Neural progenitor cell (in vitro differentiated cells): ENCODE measurements around the gene NFE2L1. TPM values are rescaled to one million over a fixed set of nuclear protein-coding genes. Genes with fewer than 3 reads are reported as not detected.

Source experiments
- DNase-seq: peaks from one replicate; pipeline ENCODE4 v3.0.0-alpha.2; 2016; ENCODE audit warnings: low spot score
- H2AFZ ChIP-seq: fragments of 200-600 bp; sonication (generic); replicated peaks from 2 replicates; pipeline ENCODE4 v1.6.1; 2016; ENCODE audit warnings: antibody characterized with exemption
- H3F3A ChIP-seq: fragments of 200-600 bp; sonication (generic); 2 replicates; pipeline ENCODE4 v1.6.1; 2016; ENCODE audit warnings: antibody characterized with exemption, low read depth
- H3K27ac ChIP-seq: fragments of 200-600 bp; sonication (generic); 2 replicates; pipeline ENCODE4 v1.5.1; 2016; ENCODE audit warnings: mild to moderate bottlenecking
- H3K27me3 ChIP-seq: fragments of 200-600 bp; sonication (generic); 2 replicates; pipeline ENCODE4 v1.6.1; 2016; ENCODE audit warnings: mild to moderate bottlenecking, moderate library complexity
- H3K36me3 ChIP-seq: fragments of 200-600 bp; sonication (generic); 2 replicates; pipeline ENCODE4 v1.5.1; 2016
- H3K4me1 ChIP-seq: fragments of 200-600 bp; sonication (generic); 2 replicates; pipeline ENCODE4 v1.6.1; 2016; ENCODE audit warnings: mixed run types
- H3K4me2 ChIP-seq: fragments of 200-600 bp; sonication (generic); 2 replicates; pipeline ENCODE4 v1.6.1; 2016
- H3K4me3 ChIP-seq: fragments of 200-600 bp; sonication (generic); 2 replicates; pipeline ENCODE4 v1.5.1; 2016
- H3K79me2 ChIP-seq: fragments of 200-600 bp; sonication (generic); 2 replicates; pipeline ENCODE4 v1.6.1; 2016; ENCODE audit warnings: low read depth
- H3K9ac ChIP-seq: fragments of 200-600 bp; sonication (generic); 2 replicates; pipeline ENCODE4 v1.6.1; 2016
- H3K9me3 ChIP-seq: fragments of 200-600 bp; sonication (generic); 2 replicates; pipeline ENCODE4 v1.5.1; 2016; ENCODE audit warnings: low read depth
- H4K20me1 ChIP-seq: fragments of 200-600 bp; sonication (generic); 2 replicates; pipeline ENCODE4 v1.6.1; 2016; ENCODE audit warnings: low read depth
- H3K27ac Mint-ChIP-seq: 3 replicates; pipeline ENCODE4 v1.8.0; 2021; ENCODE audit warnings: mixed read lengths
- H3K27me3 Mint-ChIP-seq: 2 replicates; pipeline ENCODE4 v1.8.0; 2022; ENCODE audit warnings: low read depth, mild to moderate bottlenecking, inconsistent platforms, moderate library complexity, mixed read lengths; ENCODE audit not compliant: insufficient read depth
- H3K36me3 Mint-ChIP-seq: 3 replicates; pipeline ENCODE4 v1.8.0; 2021; ENCODE audit warnings: mixed read lengths
- H3K4me1 Mint-ChIP-seq: 3 replicates; pipeline ENCODE4 v1.8.0; 2021; ENCODE audit warnings: mixed read lengths
- H3K4me3 Mint-ChIP-seq: 3 replicates; pipeline ENCODE4 v1.8.0; 2021; ENCODE audit warnings: mild to moderate bottlenecking, moderate library complexity, mixed read lengths
- H3K9me3 Mint-ChIP-seq: 3 replicates; pipeline ENCODE4 v1.8.0; 2020; ENCODE audit warnings: mixed read lengths
- EZH2 ChIP-seq: fragments of 200-600 bp; sonication (generic); IDR thresholded peaks from 2 replicates; pipeline ENCODE4 v1.6.1; 2017; ENCODE audit warnings: antibody characterized with exemption, mild to moderate bottlenecking, moderate library complexity
- EZH2phosphoT487 ChIP-seq: fragments of 200-600 bp; sonication (generic); IDR thresholded peaks from 2 replicates; pipeline ENCODE4 v1.6.1; 2017; ENCODE audit warnings: antibody characterized with exemption
- total RNA-seq: library from RNA; depleted of rRNA; stranded (reverse); fragments of >200 nt; gene quantifications from 2 replicates; pipeline ENCODE4 v1.2.3, GENCODE V29; 2015; ENCODE audit warnings: low replicate concordance
- TF ChIP-seq, protein P1 (sequence below): fragments of 200-600 bp; sonication (generic); IDR thresholded peaks from 2 replicates; pipeline ENCODE4 v1.5.1; 2017; ENCODE audit warnings: antibody characterized with exemption, mild to moderate bottlenecking

Gene NFE2L1
- total RNA-seq, 1 donor from 2014 or later = 104 TPM

DNA sequence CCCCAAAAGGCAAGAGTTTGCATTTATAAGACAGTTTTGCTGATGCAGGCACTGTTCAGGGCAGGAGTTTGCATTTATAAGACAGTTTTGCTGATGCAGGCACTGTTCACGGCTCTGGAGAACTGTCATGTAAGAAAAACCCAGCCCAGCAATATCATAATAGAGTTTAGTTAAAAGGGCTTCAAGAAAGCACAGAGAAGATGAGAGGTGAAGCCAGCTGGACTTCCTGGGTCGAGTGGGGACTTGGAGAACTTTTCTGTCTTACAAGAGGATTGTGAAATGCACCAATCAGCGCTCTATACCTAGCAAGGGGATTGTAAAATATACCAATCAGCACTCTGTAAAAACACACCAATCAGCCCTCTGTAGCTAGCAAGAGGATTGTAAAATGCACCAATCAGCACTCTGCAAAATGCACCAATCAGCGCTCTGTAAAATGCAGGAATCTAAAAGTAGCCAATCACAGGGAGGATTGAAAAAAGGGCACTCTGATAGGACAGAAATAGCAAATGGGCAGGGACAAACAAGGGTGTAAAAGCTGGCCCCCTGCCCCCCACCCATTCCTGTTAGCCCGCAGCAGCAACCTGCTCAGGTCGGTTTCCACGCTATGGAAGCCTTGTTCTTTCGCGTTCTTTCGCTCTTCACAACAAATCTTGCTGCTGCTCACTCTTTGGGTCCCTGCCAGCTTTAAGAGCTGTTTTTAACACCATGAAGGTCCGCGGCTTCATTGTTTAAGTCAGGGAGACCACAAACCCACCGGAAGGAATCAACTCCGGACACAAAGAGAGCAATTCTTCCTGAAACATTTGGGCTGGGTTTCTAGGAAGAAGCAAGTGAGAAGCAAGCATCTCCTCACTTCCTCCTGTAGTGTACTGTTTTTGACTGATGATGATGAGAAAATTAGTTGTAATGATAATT lies 54.9 kb downstream of the NFE2L1 start:
- no peak overlapping the region for H2AFZ ChIP-seq
- no peak overlapping the region for H3K9ac ChIP-seq
- no peaks in the 10 kb centered on the region for H3K36me3 ChIP-seq
- H3K79me2 ChIP-seq = peaks cover 30% of the 10 kb centered on the region
- Mint-ChIP-seq H3K9me3 (peaks cover 2% of the 10 kb centered on the region), H3K27me3 (no peaks in the 10 kb centered on the region), H3K36me3 (peaks cover 2% of the 10 kb centered on the region), H3K4me1 (peaks cover 16% of the 10 kb centered on the region), H3K27ac (no peak overlapping the region), H3K4me3 (peak overlapping the region; percentile 55)
- no peak overlapping the region for H3K4me2 ChIP-seq
- DNase-seq = no peak
- peaks cover 3% of the 10 kb centered on the region for H3K4me1 ChIP-seq
- no peaks in the 10 kb centered on the region for H3K9me3 ChIP-seq
- H4K20me1 ChIP-seq = peaks cover 22% of the 10 kb centered on the region
- no peak overlapping the region for H3K27ac ChIP-seq
- H3F3A ChIP-seq = peaks cover 46% of the 10 kb centered on the region
- H3K27me3 ChIP-seq = no peaks in the 10 kb centered on the region
- TF ChIP-seq EZH2phosphoT487 (no peak), EZH2 (no peak)
- TF ChIP-seq, protein P1, sequence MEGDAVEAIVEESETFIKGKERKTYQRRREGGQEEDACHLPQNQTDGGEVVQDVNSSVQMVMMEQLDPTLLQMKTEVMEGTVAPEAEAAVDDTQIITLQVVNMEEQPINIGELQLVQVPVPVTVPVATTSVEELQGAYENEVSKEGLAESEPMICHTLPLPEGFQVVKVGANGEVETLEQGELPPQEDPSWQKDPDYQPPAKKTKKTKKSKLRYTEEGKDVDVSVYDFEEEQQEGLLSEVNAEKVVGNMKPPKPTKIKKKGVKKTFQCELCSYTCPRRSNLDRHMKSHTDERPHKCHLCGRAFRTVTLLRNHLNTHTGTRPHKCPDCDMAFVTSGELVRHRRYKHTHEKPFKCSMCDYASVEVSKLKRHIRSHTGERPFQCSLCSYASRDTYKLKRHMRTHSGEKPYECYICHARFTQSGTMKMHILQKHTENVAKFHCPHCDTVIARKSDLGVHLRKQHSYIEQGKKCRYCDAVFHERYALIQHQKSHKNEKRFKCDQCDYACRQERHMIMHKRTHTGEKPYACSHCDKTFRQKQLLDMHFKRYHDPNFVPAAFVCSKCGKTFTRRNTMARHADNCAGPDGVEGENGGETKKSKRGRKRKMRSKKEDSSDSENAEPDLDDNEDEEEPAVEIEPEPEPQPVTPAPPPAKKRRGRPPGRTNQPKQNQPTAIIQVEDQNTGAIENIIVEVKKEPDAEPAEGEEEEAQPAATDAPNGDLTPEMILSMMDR = no peak
- H3K4me3 ChIP-seq = no peak overlapping the region

DNA sequence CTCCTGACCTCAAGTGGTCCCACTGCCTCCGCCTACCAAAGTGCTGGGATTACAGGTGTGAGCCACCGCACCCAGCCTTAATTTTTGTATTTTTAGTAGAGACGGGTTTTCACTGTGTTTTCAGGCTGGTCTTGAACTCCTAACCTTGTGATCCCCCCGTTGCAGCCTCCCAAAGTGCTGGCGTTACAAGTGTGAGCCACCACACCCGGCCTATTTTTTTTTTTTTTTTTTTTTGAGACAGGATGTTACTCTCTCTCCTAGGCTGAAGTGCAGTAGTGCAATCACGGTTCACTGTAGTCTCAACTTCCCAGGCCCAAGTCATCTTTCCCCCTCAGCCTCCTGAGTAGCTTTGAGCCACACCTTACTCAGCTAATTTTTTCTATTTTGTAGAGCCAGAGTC lies 56.3 kb downstream of the NFE2L1 start:
- Mint-ChIP-seq H3K27ac (no peak overlapping the region), H3K9me3 (peaks cover 2% of the 10 kb centered on the region), H3K27me3 (no peaks in the 10 kb centered on the region), H3K4me3 (peak overlapping the region; percentile 22), H3K36me3 (peaks cover 2% of the 10 kb centered on the region), H3K4me1 (peaks cover 24% of the 10 kb centered on the region)
- Histone ChIP-seq H3K9ac (no peak overlapping the region), H3K4me3 (no peak overlapping the region), H3K27ac (no peak overlapping the region), H3K27me3 (no peaks in the 10 kb centered on the region), H3F3A (peaks cover 51% of the 10 kb centered on the region), H2AFZ (no peak overlapping the region), H3K36me3 (no peaks in the 10 kb centered on the region), H3K4me2 (no peak overlapping the region), H3K79me2 (peaks cover 30% of the 10 kb centered on the region), H4K20me1 (peaks cover 8% of the 10 kb centered on the region), H3K4me1 (peaks cover 10% of the 10 kb centered on the region), H3K9me3 (no peaks in the 10 kb centered on the region)
- no peak for DNase-seq
- TF ChIP-seq, protein P1 = no peak
- TF ChIP-seq EZH2phosphoT487 (no peak), EZH2 (no peak)

DNA sequence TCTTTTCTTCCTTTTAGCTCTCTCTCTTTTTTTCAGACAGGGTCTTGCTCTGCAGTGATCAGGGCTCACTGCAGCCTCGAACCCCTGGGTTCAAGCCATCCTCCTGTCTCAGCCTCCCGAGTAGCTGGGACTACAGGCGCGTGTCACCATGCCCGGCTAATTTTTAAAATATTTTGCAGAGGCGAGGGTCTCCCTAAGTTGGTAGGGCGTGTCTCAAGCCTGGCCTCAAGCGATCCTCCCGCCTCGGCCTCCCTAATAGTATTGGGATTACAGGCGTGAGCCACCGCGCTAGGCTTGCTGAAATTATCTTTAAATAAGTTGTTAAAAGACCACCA lies 58.6 kb downstream of the NFE2L1 start:
- Histone ChIP-seq H3K27me3 (no peaks in the 10 kb centered on the region), H2AFZ (peak overlapping the region; percentile 95), H3K4me2 (peak overlapping the region; percentile 86), H3F3A (peaks cover 35% of the 10 kb centered on the region), H3K36me3 (no peaks in the 10 kb centered on the region), H3K4me1 (peaks cover 7% of the 10 kb centered on the region), H4K20me1 (no peaks in the 10 kb centered on the region), H3K79me2 (peaks cover 37% of the 10 kb centered on the region), H3K4me3 (peak overlapping the region; percentile 59), H3K9me3 (no peaks in the 10 kb centered on the region), H3K27ac (no peak overlapping the region), H3K9ac (no peak overlapping the region)
- peaks cover 2% of the 10 kb centered on the region for H3K9me3 Mint-ChIP-seq
- H3K4me1 Mint-ChIP-seq = peaks cover 18% of the 10 kb centered on the region
- H3K27me3 Mint-ChIP-seq = no peaks in the 10 kb centered on the region
- peak overlapping the region; percentile 98 for H3K4me3 Mint-ChIP-seq
- no peak for DNase-seq
- H3K27ac Mint-ChIP-seq = no peak overlapping the region
- no peaks in the 10 kb centered on the region for H3K36me3 Mint-ChIP-seq
- TF ChIP-seq, protein P1 = no peak
- TF ChIP-seq EZH2phosphoT487 (no peak), EZH2 (no peak)
